Effector CD8-positive, alpha-beta T cell (primary cell): ENCODE results near the gene NAV1.
A peak's percentile ranks its signal among the peaks of the same experiment; 100 is the strongest.
"Not testable (repeated sequence)": the region's sequence is repeated elsewhere in the genome, so short reads cannot be mapped to it uniquely, and the experiment has no call there.

ENCODE experiments used
- DNase-seq: peaks from one replicate; lab custom pipeline; 2025; lab: John Stamatoyannopoulos, UW

NAV1 gene

GRCh38 chr1:201549522-201549921 is 10.6 kb downstream of the NAV1 start:
- DNase-seq = not testable (repeated sequence)

GRCh38 chr1:201551096-201551495 is 12.2 kb downstream of the NAV1 start:
- no peak for DNase-seq

GRCh38 chr1:201551877-201552731 is 13.2 kb downstream of the NAV1 start:
- no peak for DNase-seq

- no peak for DNase-seq
These were observed 14.0 kb downstream of the NAV1 start for GRCh38 chr1:201552941-201553351.

- DNase-seq = no peak
These were observed 14.7 kb downstream of the NAV1 start for GRCh38 chr1:201553496-201554189.

- no peak for DNase-seq
These were observed 15.3 kb downstream of the NAV1 start for GRCh38 chr1:201554190-201554600.

GRCh38 chr1:201554789-201555592 is 16.1 kb downstream of the NAV1 start:
- DNase-seq = no peak

- no peak for DNase-seq
These were observed 16.6 kb downstream of the NAV1 start for GRCh38 chr1:201555593-201555945.

GRCh38 chr1:201556841-201557571 is 18.1 kb downstream of the NAV1 start:
- no peak for DNase-seq

- no peak for DNase-seq
These were observed 18.6 kb downstream of the NAV1 start for GRCh38 chr1:201557572-201557958.

GRCh38 chr1:201559679-201560162 is 20.8 kb downstream of the NAV1 start:
- DNase-seq = peak; percentile 33

GRCh38 chr1:201560328-201561194 is 21.6 kb downstream of the NAV1 start:
- DNase-seq = no peak

- DNase-seq = no peak
These were observed 22.3 kb downstream of the NAV1 start for GRCh38 chr1:201561195-201561564.

GRCh38 chr1:201561601-201562000 is 22.7 kb downstream of the NAV1 start:
- DNase-seq = no peak

GRCh38 chr1:201562257-201562656 is 23.3 kb downstream of the NAV1 start:
- DNase-seq = no peak

- no peak for DNase-seq
These were observed 23.9 kb downstream of the NAV1 start for GRCh38 chr1:201562659-201563405.

- DNase-seq = no peak
These were observed 24.5 kb downstream of the NAV1 start for GRCh38 chr1:201563406-201563780.

GRCh38 chr1:201563941-201564340 is 25.0 kb downstream of the NAV1 start:
- DNase-seq = no peak

GRCh38 chr1:201565024-201565730 is 26.2 kb downstream of the NAV1 start:
- DNase-seq = no peak
